Measurements from ENCODE around the gene S100A7A. TPM values are rescaled to one million over a fixed set of nuclear protein-coding genes. Genes with fewer than 3 reads are reported as not detected.

S100A7A gene
- polyA plus RNA-seq, 3 donors = not detected

DNA sequence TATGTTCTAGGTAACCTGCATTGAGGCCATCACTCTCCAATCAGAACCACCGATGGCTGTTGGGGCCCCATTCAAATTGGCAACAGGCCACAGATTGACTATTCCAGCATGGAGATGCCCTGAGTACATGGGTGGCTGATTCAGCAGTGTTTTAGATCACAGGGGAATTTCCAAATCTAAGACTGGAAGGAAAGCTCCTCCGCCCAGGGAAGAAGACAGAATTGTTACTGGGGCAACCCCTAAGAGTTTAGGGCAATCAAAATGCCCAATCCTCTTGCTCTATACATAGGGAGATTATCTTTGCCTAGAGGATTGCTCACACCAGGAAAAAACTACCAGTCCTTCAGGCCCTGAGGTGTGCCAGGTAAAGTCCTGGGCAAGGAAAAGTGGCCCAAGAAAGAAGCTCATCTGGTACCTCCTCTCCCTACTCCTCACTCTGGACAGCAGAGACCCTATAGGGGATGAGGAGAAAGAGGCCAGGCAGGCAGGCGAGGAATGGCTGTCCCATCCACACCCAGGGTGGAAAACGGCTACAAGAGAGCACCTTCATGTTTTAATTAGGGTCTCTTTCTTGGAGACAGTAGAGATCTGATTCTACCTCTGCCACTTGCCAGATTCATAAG, 31.3 kb upstream of the S100A7A start:
- H3K9me3 Mint-ChIP-seq = peaks cover 17 to 24% (median 20%) of the 10 kb centered on the region in 7 donors
- H3K27ac ChIP-seq (ENCODE audit: low read depth in 1 of 2, low read length in 2 of 2) = peak overlapping the region; percentile 72 to 88
- WGBS (ENCODE audit: insufficient coverage) = 100% methylated on average over 1 of the region's 4 CpGs
- peak overlapping the region in 1 of 2 donors; percentile 39 for H3K4me3 Mint-ChIP-seq
- no peaks in the 10 kb centered on the region for H3K27me3 ChIP-seq (ENCODE audit: control insufficient read depth in 2 of 2, insufficient read depth in 2 of 2, low read length in 2 of 2)
- no peaks in the 10 kb centered on the region for H3K36me3 ChIP-seq (replicated peaks in 1 of 2; ENCODE audit: control insufficient read depth in 1 of 2, insufficient read depth in 2 of 2, low read length in 2 of 2)
- no peak overlapping the region for H2AFZ ChIP-seq (ENCODE audit: insufficient read depth, low read depth, low read length, poor library complexity, severe bottlenecking)
- peaks cover 70% of the 10 kb centered on the region for H3K4me1 Mint-ChIP-seq
- H3K27me3 Mint-ChIP-seq (ENCODE audit: low read depth in 3 of 3) = no peaks in the 10 kb centered on the region
- H3K36me3 Mint-ChIP-seq = peaks cover 10 to 17% of the 10 kb centered on the region in 2 donors
- peak overlapping the region; percentile 97 to 99 (median 98) for H3K27ac Mint-ChIP-seq
- peaks cover 0 to 7% of the 10 kb centered on the region in 2 donors for H3K9me3 ChIP-seq (replicated peaks in 1 of 2; ENCODE audit: control insufficient read depth in 1 of 2, insufficient read depth in 1 of 2, low read length in 2 of 2)
- H3K79me2 ChIP-seq (ENCODE audit: insufficient read depth, low read length) = peaks cover 29% of the 10 kb centered on the region
- TF ChIP-seq, protein P1, sequence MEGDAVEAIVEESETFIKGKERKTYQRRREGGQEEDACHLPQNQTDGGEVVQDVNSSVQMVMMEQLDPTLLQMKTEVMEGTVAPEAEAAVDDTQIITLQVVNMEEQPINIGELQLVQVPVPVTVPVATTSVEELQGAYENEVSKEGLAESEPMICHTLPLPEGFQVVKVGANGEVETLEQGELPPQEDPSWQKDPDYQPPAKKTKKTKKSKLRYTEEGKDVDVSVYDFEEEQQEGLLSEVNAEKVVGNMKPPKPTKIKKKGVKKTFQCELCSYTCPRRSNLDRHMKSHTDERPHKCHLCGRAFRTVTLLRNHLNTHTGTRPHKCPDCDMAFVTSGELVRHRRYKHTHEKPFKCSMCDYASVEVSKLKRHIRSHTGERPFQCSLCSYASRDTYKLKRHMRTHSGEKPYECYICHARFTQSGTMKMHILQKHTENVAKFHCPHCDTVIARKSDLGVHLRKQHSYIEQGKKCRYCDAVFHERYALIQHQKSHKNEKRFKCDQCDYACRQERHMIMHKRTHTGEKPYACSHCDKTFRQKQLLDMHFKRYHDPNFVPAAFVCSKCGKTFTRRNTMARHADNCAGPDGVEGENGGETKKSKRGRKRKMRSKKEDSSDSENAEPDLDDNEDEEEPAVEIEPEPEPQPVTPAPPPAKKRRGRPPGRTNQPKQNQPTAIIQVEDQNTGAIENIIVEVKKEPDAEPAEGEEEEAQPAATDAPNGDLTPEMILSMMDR (IDR thresholded peaks at IDR 0.05) = no peak
- DNase-seq = peak in 2 of 3 donors; percentile 63 to 84
- H3K4me1 ChIP-seq (ENCODE audit: control insufficient read depth in 1 of 2, insufficient read depth in 2 of 2, low read length in 2 of 2) = peaks cover 59 to 67% of the 10 kb centered on the region in 2 donors
- peak overlapping the region in 1 of 3 experiments; percentile 52 for H3K4me3 ChIP-seq (replicated peaks in 1 of 3; ENCODE audit: low read depth in 2 of 3, low read length in 3 of 3)
- peaks cover under 1% of the 10 kb centered on the region for H4K20me1 ChIP-seq (ENCODE audit: insufficient read depth, low read length)
- H3K9ac ChIP-seq (ENCODE audit: insufficient read depth, low read length, poor library complexity, severe bottlenecking) = peak overlapping the region; percentile 15
- H3K4me2 ChIP-seq (replicated peaks; ENCODE audit: extremely low read depth, low read length, poor library complexity, severe bottlenecking) = peak overlapping the region; percentile 64
- intact Hi-C loops (cut with micrococcal nuclease) = no loop called here

DNA sequence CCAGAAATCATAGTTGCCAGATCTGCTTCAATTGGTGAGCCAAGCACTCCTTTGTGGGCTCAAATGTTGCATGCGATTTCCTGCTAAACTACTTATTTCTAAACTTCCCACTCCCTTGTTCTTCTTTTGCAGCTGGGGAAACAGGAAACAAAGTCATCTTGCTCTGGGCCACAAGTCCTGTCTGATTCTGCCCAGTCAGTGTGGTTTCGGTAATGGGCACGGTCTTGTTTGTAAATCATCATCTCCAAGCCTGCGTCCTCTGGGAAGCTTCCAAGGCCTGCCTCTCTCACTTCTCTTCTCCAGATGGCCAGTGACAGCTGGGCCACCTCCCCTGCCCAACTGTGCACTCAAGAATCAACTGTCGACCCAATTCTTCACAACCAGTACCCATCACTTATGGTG, 29.8 kb upstream of the S100A7A start:
- intact Hi-C loops (cut with micrococcal nuclease) = no loop called here
- Histone ChIP-seq H3K4me2 (replicated peaks; ENCODE audit: extremely low read depth, low read length, poor library complexity, severe bottlenecking) (peak overlapping the region; percentile 64), H3K36me3 (replicated peaks in 1 of 2; ENCODE audit: control insufficient read depth in 1 of 2, insufficient read depth in 2 of 2, low read length in 2 of 2) (no peaks in the 10 kb centered on the region), H2AFZ (ENCODE audit: insufficient read depth, low read depth, low read length, poor library complexity, severe bottlenecking) (no peak overlapping the region), H3K9me3 (replicated peaks in 1 of 2; ENCODE audit: control insufficient read depth in 1 of 2, insufficient read depth in 1 of 2, low read length in 2 of 2) (no peaks in the 10 kb centered on the region), H3K9ac (ENCODE audit: insufficient read depth, low read length, poor library complexity, severe bottlenecking) (no peak overlapping the region), H3K4me1 (ENCODE audit: control insufficient read depth in 1 of 2, insufficient read depth in 2 of 2, low read length in 2 of 2) (peaks cover 66 to 80% of the 10 kb centered on the region in 2 donors), H3K27me3 (ENCODE audit: control insufficient read depth in 2 of 2, insufficient read depth in 2 of 2, low read length in 2 of 2) (no peaks in the 10 kb centered on the region), H3K27ac (ENCODE audit: low read depth in 1 of 2, low read length in 2 of 2) (peak overlapping the region; percentile 69 to 88), H4K20me1 (ENCODE audit: insufficient read depth, low read length) (peaks cover 10% of the 10 kb centered on the region), H3K79me2 (ENCODE audit: insufficient read depth, low read length) (peaks cover 43% of the 10 kb centered on the region), H3K4me3 (replicated peaks in 1 of 3; ENCODE audit: low read depth in 2 of 3, low read length in 3 of 3) (peak overlapping the region in 1 of 3 experiments; percentile 52)
- peak overlapping the region; percentile 58 to 83 for H3K4me3 Mint-ChIP-seq
- peaks cover 80% of the 10 kb centered on the region for H3K4me1 Mint-ChIP-seq
- H3K36me3 Mint-ChIP-seq = peaks cover 11 to 25% of the 10 kb centered on the region in 2 donors
- H3K27ac Mint-ChIP-seq = peak overlapping the region; percentile 97 to 99 (median 99)
- DNase-seq = peak; percentile 88 to 95 (median 94)
- 0% methylated on average over 3 of the region's 5 CpGs for WGBS (ENCODE audit: insufficient coverage)
- TF ChIP-seq, protein P1 (IDR thresholded peaks at IDR 0.05) = no peak
- no peaks in the 10 kb centered on the region for H3K27me3 Mint-ChIP-seq (ENCODE audit: low read depth in 3 of 3)
- peaks cover 13 to 19% (median 14%) of the 10 kb centered on the region in 7 donors for H3K9me3 Mint-ChIP-seq

All from CD14-positive monocyte (primary cell).